HEK293 (cell line): ENCODE data around the gene GRM2.

ENCODE experiments used
- HOXA7 ChIP-seq: sonication (generic); formaldehyde crosslinking; IDR thresholded peaks from 2 replicates; pipeline ENCODE4 v1.8.1; 2022; ENCODE audit warnings: missing genetic modification reagents, borderline replicate concordance
- ZNF530 ChIP-seq: fragments of 450-650 bp; formaldehyde crosslinking; IDR thresholded peaks from 2 replicates; pipeline ENCODE4 v1.5.1; 2016; ENCODE audit warnings: low read depth, missing biosample characterization, missing genetic modification characterization
- ZNF792 ChIP-seq: fragments of 450-650 bp; formaldehyde crosslinking; IDR thresholded peaks from 2 replicates; pipeline ENCODE4 v1.5.1; 2016; ENCODE audit warnings: missing biosample characterization, missing genetic modification characterization

- TF ChIP-seq ZNF530 (tag by site-specific recombination) (no peak), HOXA7 (CRISPR knock-in tag) (no peak), ZNF792 (tag by site-specific recombination) (no peak)
Measured at GRCh38 chr3:51718547-51719409, 11.9 kb downstream of the GRM2 start.
